Measurements from ENCODE around the gene RALGPS1.

Gene RALGPS1

GRCh38 chr9:127142291-127142690 lies 227.7 kb downstream of the RALGPS1 start:
- no peak for TF ChIP-seq GATA2 (IDR thresholded peaks at IDR 0.05; ENCODE audit: low read depth, low read length)
- TF ChIP-seq GATA3 (IDR thresholded peaks at IDR 0.05; ENCODE audit: low read depth, low read length): no peak

DNA sequence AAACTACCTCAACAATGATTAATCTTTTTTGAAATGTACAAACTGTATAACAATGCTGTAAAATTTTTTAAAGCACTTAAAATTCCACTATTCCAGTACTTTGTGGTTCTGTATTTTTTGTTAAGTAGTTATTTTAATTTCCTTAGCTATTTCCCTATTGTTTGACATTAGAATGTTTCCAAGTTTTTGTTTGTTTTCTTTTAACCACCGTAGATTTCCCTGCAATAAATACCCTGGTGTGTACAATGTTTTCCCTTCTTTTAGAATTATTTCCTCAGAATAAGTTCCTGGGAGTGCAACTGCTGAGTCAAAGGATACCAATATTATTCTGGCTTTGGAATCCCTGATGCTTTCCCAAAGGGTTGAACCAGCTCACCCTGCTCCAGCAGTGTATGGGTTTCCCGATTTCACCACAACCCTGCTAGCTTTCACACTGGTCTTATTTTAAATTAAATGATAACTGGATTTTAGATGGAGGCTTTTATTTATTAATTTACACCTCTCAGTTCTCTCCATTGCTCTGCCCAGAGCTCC lies 228.4 kb downstream of the RALGPS1 start:
- TF ChIP-seq GATA2 (IDR thresholded peaks at IDR 0.05; ENCODE audit: low read depth, low read length): no peak
- TF ChIP-seq GATA3 (IDR thresholded peaks at IDR 0.05; ENCODE audit: low read depth, low read length): no peak

DNA sequence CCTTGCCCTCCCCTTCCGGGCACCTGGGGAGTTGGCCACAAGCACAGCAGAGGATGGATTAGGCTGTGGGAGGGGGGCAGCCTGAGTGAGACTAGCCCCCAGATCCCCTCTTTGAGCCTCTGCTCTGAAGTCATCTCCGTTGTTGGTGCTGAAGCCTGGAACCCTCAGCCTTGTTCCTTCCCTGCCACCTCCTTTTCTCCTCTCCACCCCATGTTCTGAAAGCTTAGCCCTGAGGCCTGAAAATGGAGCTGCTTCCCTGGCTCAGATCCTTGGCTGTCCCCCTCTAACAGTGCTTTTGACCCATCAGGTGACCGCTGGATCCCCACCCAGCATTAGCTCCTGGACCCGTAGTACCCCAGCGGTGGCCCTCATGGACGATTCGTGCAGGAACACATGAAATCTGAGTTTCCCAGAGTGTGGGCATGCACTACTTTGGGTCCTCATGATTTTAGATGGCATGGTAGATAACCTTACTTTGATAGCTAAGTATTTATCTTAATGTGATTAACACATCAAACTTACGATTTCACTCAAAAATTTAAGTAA lies 229.4 kb downstream of the RALGPS1 start:
- TF ChIP-seq GATA3 (IDR thresholded peaks at IDR 0.05; ENCODE audit: low read depth, low read length) (no peak), GATA2 (IDR thresholded peaks at IDR 0.05; ENCODE audit: low read depth, low read length) (no peak)

DNA sequence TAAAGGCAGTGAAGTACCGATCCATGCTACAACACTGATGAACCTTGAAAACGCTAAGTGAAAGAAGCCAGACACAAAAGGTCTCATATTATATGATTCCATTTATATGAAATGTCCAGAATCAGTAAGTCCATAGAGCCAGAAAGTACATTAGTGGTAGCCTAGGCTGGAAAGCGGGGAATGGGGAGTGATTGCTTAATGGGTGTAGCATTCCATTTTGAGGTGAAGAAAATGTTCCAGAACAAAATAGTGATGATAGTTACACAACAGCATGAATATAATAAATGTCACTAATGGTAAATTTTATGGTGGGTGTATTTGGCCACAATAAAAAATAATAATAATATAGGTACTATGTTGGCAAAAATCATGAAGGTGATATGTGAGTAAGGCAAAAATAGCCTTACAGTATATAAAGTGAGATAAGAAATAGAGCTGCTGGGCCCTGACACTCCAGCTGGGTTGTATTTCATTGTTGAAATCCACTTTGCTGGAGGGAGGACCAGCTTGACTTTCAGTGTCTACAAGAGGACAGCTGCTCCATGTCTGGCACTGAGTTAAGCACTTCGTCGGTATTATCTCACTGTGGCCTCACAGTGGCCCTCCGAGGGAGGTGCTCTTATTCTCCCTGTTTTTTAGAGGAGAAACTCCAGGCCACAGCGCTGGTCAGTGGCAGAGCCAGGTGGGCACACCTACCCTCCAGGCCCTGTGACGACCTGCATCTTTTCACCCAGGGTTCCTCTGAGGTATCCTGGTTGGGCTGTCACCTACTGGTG lies 230.3 kb downstream of the RALGPS1 start:
- TF ChIP-seq GATA2 (IDR thresholded peaks at IDR 0.05; ENCODE audit: low read depth, low read length): no peak
- no peak for TF ChIP-seq GATA3 (IDR thresholded peaks at IDR 0.05; ENCODE audit: low read depth, low read length)

GRCh38 chr9:127147251-127147650 lies 232.7 kb downstream of the RALGPS1 start:
- TF ChIP-seq GATA3 (IDR thresholded peaks at IDR 0.05; ENCODE audit: low read depth, low read length): no peak
- TF ChIP-seq GATA2 (IDR thresholded peaks at IDR 0.05; ENCODE audit: low read depth, low read length): no peak

DNA sequence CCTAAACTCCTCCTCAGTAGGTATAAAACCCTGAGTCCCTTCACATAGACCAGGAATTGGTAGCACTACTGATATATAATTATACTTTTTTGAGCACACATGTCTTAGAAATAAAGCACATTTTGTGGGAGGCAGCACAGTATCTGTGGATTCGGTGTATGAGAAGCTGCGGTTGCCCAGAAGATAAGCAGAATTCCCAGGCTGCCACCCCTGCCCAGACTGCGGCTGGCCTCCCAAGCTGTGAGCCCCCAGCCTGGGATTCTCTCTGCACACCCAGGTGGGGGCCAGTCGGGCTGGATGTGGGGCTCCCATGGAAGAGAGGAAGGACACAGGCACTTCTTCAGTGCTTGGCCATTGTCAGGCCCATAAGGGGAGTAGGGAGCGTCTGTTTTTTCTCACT lies 233.4 kb downstream of the RALGPS1 start:
- TF ChIP-seq GATA3 (IDR thresholded peaks at IDR 0.05; ENCODE audit: low read depth, low read length) (no peak), GATA2 (IDR thresholded peaks at IDR 0.05; ENCODE audit: low read depth, low read length) (no peak)

- TF ChIP-seq GATA3 (IDR thresholded peaks at IDR 0.05; ENCODE audit: low read depth, low read length) (no peak), GATA2 (IDR thresholded peaks at IDR 0.05; ENCODE audit: low read depth, low read length) (no peak)
Observed at GRCh38 chr9:127149010-127149409, 234.4 kb downstream of the RALGPS1 start.

GRCh38 chr9:127149463-127150390 lies 235.1 kb downstream of the RALGPS1 start:
- TF ChIP-seq GATA2 (IDR thresholded peaks at IDR 0.05; ENCODE audit: low read depth, low read length) (no peak), GATA3 (IDR thresholded peaks at IDR 0.05; ENCODE audit: low read depth, low read length) (no peak)

DNA sequence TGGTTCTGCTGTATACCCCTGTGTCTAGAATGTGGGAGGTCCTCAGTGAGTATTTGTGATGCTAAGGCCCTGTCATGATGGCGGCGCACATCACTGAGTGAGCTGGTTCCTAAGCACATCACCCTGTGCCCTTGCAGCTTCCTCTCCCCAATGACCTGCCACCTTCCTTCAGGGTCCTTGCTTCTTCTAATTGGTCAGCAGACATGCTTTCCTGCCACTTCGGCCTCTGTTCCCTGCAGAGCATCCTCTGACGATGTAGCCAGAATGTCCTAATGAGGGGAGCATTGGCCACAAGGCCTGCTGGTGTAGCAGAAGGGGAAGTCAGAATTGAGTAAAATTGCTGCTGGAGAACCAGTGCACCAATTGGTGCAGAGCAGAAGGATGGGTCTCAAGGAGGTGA lies 238.9 kb downstream of the RALGPS1 start:
- no peak for TF ChIP-seq GATA2 (IDR thresholded peaks at IDR 0.05; ENCODE audit: low read depth, low read length)
- TF ChIP-seq GATA3 (IDR thresholded peaks at IDR 0.05; ENCODE audit: low read depth, low read length): no peak

GRCh38 chr9:127154003-127154389 lies 239.4 kb downstream of the RALGPS1 start:
- TF ChIP-seq GATA3 (IDR thresholded peaks at IDR 0.05; ENCODE audit: low read depth, low read length) (no peak), GATA2 (IDR thresholded peaks at IDR 0.05; ENCODE audit: low read depth, low read length) (no peak)

DNA sequence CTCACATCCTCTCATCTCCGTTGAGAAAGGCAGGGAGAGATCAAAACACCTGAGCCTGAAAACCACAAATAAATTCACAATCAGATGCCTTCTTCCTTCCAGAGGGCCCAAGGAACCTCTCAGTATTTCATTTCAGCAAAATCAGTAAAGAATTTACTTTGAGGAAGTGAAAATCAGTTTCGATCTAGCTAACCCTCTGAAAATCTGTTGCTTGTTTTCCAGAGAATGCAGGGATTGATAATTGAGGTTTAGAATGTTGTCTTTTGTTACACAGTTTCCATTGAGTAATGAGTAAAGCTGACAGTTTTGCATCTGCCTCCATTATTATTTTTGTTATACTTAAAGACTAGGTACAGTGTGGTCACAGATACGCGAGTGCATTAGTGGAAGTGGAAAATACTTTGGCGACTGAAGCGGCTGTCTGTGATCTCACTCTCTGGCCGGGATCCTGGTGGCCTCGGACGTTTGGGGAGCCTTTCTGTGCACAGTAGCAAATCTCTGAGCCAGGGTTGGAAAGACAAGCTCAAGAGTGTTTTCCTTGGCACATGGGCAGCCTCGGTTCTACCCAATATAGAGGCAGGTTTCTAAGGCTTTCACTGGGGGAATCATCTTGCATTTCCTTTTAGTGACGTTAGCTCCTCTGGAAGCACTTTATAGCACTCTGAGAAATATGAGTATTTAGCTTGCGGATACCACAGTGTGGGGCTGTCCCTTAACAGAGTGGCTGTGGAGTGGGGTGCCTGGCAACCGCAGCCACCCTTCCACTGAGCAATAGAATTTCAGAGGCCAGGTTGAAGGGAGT lies 240.0 kb downstream of the RALGPS1 start:
- no peak for TF ChIP-seq GATA3 (IDR thresholded peaks at IDR 0.05; ENCODE audit: low read depth, low read length)
- TF ChIP-seq GATA2 (IDR thresholded peaks at IDR 0.05; ENCODE audit: low read depth, low read length): no peak

- no peak for TF ChIP-seq GATA3 (IDR thresholded peaks at IDR 0.05; ENCODE audit: low read depth, low read length)
- TF ChIP-seq GATA2 (IDR thresholded peaks at IDR 0.05; ENCODE audit: low read depth, low read length): no peak
Observed at GRCh38 chr9:127155314-127155960, 240.9 kb downstream of the RALGPS1 start.

DNA sequence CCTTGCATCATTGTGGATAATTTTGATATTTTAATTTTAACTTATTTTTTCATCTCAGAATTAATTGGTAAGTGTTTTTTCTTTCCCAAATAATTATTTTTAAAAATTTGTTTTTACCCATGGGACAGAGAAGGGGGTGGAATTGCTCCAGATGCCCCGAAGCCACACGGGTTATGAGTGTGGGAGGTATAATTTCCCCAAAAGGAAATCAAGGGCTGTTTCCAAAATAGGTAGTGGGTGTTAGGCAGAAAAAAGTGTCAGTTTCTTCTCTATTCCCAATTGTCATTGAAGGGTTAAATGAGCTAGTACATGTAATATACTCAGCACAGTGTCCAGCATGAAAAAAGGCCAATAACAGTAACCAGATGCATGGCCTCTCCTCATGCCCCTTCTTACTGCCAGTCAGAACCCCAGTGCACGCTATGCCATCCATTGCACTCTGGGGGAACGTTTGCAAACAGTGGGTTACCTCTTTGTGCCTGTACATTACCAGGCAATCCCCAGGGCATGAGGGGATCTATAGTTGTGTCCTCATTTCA lies 244.3 kb downstream of the RALGPS1 start:
- TF ChIP-seq GATA2 (IDR thresholded peaks at IDR 0.05; ENCODE audit: low read depth, low read length) (no peak), GATA3 (IDR thresholded peaks at IDR 0.05; ENCODE audit: low read depth, low read length) (no peak)

All from SH-SY5Y (cell line).